CD4-positive, alpha-beta T cell treated with Interferon alpha-2 for 1 hour (primary cell): ENCODE measurements around the gene RSPH9.
A peak's percentile ranks its signal among the peaks of the same experiment; 100 is the strongest.

Experiments
- DNase-seq, 2 donors: peaks; one replicate each; pipeline ENCODE4 v3.0.0-alpha.2; 2020 to 2022

The RSPH9 gene

DNA sequence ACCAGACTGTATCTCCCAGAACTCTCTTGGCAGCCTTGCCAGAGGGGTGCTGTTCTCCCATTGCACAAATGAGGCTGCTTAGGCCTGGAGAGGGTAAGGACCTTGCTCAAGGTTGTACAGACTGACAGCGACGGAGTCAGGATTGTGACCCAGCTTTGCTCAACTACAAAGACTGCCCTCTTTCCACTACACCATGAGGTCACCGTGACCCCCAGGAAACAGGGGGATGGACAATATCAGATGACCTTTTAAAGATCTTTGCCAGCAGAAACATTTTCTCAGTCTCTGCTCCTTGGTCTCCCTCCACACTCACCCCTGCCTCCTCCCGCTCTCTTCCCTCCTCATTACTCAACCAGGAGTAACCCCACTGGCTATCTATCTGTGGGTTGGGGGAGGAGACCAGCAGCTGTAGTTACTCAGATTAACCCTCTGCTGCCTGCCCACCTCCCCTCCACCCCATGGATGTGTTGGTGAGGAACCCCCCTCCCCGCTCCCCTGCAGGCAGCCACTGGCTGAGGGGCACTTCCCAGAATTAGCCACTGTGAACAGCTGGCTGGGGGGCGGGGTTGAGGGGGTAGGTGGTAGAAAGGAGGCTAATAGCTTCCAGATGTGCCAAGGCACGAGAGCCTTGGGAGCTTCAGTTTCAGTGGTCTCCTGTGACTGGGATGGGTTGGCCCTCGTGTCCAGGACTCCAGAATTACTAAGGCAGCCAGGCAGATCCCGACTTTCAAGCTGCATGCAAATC is 69.6 kb downstream of the RSPH9 start:
- peak in 1 of 2 donors; percentile 19 for DNase-seq

GRCh38 chr6:43715056-43715788 is 70.4 kb downstream of the RSPH9 start:
- peak in 1 of 2 donors; percentile 61 for DNase-seq

GRCh38 chr6:43716099-43716498 is 71.3 kb downstream of the RSPH9 start:
- no peak for DNase-seq

- no peak for DNase-seq
Observed at GRCh38 chr6:43717389-43717788, 72.6 kb downstream of the RSPH9 start.

GRCh38 chr6:43717822-43718221 is 73.0 kb downstream of the RSPH9 start:
- no peak for DNase-seq

- DNase-seq = no peak
Observed at GRCh38 chr6:43718387-43719105, 73.7 kb downstream of the RSPH9 start.

GRCh38 chr6:43719511-43719910 is 74.7 kb downstream of the RSPH9 start:
- DNase-seq = no peak

- no peak for DNase-seq
Observed at GRCh38 chr6:43720999-43721398, 76.2 kb downstream of the RSPH9 start.
